ENCODE results near the gene MAPK1IP1L.
A peak's percentile ranks its signal among the peaks of the same experiment; 100 is the strongest.
"Not testable (repeated sequence)": the region's sequence is repeated elsewhere in the genome, so short reads cannot be mapped to it uniquely, and the experiment has no call there.

Gene MAPK1IP1L

DNA sequence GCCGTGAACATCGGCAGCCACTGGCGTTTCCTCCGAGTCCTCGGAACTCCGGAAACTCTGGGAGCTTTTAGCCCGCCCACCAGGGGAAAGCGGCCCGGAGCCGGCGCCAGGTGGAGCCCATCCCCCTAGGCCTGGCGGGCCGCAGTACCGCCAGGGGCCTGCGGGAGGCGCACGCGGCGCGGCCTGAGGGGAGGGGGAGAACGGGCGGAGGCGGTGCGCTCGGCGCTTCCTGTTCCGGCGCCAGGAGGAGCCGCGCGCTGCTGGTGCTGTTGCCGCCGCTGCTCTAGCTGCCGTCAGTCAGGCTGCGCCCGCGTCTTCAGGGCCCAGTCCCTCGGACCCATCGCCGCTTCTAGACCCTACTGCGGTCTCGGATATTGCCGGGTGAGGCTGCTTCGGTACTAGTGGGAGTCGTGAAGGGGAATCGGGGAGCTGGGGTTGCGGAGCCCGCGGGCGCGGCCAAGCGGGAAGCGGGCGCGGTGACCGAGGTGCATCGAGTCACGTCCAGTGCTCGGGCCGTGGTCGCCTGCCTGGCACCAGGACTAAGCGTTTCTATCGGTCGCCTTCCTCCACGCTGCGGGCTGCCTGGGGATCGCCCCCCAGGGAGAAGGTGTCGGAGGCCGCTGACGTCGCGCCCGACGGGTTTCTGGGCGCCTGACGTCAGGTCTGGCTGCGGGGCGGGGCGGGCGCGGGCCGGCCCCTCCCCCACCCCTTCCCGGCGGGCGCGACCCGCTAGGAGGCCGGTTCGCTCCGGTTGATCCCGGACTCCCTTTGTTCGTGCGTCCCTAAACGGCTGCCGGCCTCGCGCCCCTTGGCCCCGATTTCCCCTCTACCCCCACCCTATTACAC lies at the start of gene MAPK1IP1L:
Gene MAPK1IP1L, plus strand, starts transcription at position 225 of the 846 bp plus-strand sequence. CDS start 10,037 bp downstream, outside the sequence.
- peak; percentile 91 for DNase-seq (ENCODE audit: low spot score)

DNA sequence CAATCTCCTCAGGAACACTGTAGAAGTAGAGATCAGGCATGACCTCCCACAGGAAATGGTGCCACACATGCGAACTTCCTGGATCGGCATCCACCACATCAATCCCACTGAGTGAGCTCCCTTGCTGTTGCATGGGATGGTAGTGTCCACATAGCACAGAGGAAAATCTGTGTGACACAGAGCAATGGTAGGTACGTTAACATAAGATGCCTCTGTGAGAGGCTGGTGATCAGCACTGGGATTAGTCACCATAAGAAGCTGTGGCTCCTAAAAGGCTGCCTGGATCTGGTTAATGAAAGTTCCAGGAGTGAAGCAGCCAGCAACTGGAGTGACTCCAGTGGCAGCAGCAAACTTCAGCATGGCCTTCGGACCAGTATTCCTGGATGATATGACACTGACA lies 46.4 kb upstream of the MAPK1IP1L start:
- no peak for DNase-seq (ENCODE audit: low spot score)

DNA sequence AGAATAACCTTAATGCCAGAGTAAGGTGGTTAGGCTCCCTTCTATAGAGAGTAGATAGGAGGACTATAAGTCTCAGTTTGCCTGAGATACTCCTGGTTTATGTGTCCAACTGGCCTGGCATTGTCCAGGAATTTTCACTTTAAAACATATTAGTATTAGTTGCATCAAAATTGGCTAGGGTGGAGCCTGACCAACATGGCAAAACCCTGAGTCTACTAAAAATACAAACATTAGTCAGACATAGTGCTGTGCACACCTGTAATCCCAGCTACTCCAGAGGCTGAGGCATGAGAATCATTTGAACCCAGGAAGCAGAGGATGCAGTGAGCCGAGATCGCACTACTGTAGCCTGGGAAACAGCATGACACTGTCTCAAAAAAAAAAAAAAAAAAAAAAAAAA lies 36.4 kb upstream of the MAPK1IP1L start:
- DNase-seq (ENCODE audit: low spot score) = no peak

- no peak for DNase-seq (ENCODE audit: low spot score)
Observed at GRCh38 chr14:55019968-55020554, 31.4 kb upstream of the MAPK1IP1L start.

GRCh38 chr14:55024365-55024764 lies 27.1 kb upstream of the MAPK1IP1L start:
- DNase-seq (ENCODE audit: low spot score) = not testable (repeated sequence)

DNA sequence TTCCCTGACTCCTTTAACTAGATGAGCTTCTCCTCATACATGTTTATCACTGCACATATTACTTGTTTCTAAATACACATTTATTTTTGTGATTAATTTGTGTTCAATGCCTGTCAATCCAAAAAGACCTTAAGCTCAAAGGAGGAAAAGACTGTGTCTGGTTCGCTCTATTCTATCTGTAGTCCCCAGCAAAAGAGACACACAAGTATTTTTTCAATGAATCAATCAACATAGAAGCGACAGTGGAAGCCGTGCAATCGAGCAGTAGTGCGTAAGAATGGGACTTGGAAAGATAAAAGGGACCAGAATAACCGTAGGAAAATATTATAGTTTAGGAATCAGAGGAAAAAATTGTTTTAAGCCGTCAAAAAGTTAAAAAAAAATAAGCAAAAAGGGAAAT lies 25.5 kb upstream of the MAPK1IP1L start:
- no peak for DNase-seq (ENCODE audit: low spot score)

DNA sequence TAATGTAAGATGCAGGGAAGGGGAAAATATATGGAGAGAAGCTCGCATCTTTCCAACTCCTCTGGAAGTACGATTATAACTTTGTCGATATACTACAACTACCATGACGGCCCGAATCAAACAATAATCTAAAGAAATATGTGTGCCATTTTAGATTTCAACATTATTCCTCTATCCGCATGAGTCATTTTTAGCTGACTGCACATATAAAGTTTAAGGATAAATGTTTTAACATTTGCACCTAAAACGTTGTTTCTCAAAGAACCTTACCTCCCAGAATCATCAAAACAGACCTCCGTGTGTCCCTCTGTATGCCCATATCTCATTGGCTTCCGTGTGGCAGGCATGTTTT lies 25.0 kb upstream of the MAPK1IP1L start:
- DNase-seq (ENCODE audit: low spot score) = no peak

DNA sequence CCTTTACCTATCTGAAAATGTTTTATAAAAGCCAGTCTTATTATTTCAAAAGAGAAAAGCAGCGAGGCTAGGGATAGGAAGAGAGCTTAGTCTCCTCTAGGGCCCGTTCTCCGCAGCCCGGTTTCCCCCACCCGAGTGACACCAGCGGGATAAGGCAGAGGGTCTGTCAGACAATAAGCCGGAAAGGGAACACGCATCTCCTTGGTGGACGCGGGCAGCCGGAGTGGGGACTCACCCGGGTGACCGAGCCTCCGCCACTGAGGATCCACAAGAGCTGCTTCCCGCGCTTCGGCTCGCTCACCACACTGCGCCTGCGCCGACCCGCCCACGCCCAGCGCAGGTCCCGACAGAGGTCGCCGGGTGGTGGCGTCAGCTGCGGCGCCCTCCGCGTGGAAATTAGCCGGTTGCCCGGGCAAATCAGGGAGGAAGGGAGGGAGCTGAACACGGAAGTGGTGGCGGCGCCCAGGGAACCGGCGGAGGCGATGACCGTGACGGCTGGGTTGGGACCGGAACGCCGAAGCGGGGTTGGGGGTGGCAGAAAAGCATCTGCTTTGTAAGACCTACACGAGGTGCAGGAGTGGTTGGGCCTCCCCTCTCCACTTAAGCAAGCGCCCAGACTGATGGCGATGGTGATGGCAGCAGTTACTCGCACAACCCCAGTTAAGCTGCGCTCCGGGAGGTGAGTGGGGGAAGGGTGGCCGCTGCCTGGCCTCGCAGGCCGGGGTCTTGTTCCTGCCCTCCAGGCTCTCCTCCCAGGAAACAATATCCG lies 24.5 kb upstream of the MAPK1IP1L start, which contains the start of the genes SOCS4 and WDHD1:
Gene SOCS4, plus strand, starts transcription at position 444 of the 769 bp plus-strand sequence. CDS start 15,806 bp downstream, outside the sequence.
Gene WDHD1, minus strand, starts transcription at position 307 of the 769 bp plus-strand sequence. CDS start 312 bp downstream, outside the sequence.
- DNase-seq (ENCODE audit: low spot score) = peak; percentile 94

DNA sequence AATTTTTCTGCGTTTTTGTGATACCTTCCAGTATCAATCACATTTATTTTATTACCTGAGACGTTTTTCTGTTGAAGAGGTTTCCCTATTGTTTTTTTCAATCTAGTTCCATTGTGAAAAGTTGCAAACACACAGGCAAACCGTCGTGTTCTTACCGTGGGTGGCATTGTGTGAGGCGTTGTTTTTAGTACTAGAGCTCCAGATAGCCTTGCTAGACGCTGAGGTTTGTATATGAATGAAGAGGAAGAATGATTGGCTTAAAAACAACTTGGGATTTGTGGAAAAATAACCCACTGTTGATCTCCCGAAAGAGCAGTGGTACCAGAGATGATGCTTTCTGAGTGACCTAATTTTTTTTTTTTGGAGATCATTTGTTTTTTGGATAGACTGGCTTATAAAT lies 23.4 kb upstream of the MAPK1IP1L start:
- no peak for DNase-seq (ENCODE audit: low spot score)

GRCh38 chr14:55028476-55028875 lies 23.0 kb upstream of the MAPK1IP1L start:
- no peak for DNase-seq (ENCODE audit: low spot score)

- no peak for DNase-seq (ENCODE audit: low spot score)
Observed at GRCh38 chr14:55031190-55031589, 20.3 kb upstream of the MAPK1IP1L start.

DNA sequence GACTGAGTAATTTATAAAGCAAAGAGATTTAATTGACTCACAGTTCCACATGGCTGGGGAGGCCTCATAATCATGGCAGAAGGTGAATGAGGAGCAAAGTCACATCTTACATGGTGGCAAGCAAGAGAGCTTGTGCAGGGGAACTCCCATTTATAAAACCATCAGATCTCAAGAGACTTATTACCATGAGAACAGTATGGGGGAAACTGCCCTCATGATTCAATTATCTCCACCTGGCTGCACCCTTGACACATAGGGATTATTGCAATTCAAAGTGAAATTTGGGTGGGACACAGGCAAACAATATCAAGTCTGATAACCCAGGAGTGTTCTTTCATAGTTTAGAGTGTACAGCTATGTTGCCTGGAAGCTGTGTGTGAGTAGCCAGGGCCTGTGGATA lies 13.5 kb upstream of the MAPK1IP1L start:
- not testable (repeated sequence) for DNase-seq (ENCODE audit: low spot score)

GRCh38 chr14:55038708-55039107 lies 12.7 kb upstream of the MAPK1IP1L start:
- DNase-seq (ENCODE audit: low spot score) = no peak

GRCh38 chr14:55043528-55043927 lies 7.9 kb upstream of the MAPK1IP1L start:
- no peak for DNase-seq (ENCODE audit: low spot score)

DNA sequence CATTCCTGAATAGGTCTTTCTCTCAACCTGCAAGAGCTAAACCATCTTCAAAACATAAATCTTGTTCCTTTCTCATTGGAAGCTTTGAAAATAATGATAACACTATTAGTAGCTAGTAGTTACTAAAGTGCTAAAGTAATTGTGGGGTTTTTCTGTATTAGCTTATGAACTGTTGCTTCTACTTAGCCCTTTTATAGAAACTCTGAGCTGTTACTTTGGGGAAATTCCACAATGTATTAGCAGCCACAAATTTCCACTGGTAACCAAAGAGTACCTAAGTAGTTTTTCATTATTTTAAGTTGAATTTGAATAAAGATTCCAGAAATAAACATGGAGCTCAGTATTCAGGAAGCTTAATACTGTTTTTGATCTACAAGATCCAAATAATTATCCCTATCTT lies 6.4 kb upstream of the MAPK1IP1L start:
- no peak for DNase-seq (ENCODE audit: low spot score)

- DNase-seq (ENCODE audit: low spot score) = no peak
Observed at GRCh38 chr14:55047301-55048053, 4.0 kb upstream of the MAPK1IP1L start.

GRCh38 chr14:55048900-55049436 lies 2.5 kb upstream of the MAPK1IP1L start:
- DNase-seq (ENCODE audit: low spot score) = no peak

DNA sequence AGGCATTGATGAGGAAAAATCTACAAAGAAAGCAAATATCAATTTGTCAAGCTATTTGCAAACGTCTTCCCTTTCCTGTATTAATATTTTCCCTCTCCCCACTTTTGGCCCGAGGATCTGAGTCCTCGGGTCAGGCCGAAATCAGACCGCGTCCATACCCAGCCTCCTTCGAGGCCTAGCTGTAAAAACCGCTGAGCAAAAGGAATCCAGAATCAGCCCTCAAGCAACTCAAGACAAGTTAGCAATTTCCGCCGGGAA lies 353 bp upstream of the MAPK1IP1L start:
- DNase-seq (ENCODE audit: low spot score) = no peak

DNA sequence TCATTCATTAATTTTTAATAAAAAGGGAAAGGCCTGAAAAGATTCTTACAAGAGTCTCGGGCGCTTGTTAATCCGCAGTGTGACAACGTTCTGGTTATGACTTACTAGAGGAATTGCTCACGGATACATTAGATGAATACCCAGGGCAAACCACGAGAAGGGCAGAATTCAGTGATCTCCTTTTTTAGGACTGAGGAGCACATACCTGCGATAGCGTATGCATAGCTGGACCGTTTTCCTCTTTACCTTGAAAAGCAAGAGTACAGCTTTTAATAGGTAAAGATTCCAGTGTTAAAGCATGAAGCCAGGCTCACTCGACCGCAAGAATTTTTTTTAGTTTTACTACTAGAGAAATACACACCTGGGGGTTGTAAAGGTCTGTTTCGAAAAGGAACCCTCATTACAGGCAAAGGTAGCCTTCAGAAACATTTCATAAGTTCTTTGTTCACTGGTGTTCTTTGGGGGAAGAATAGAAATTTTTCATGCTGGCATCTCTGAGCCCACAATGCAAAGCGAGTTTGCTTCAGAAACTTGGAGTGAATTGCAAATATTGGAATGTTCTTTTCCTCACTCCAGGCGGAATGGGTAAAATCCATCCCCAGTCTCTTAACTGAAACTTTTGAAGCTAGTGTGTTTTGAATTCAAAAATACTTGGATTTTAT lies 953 bp downstream of the MAPK1IP1L start:
- no peak for DNase-seq (ENCODE audit: low spot score)

GRCh38 chr14:55053018-55053417 lies 1.6 kb downstream of the MAPK1IP1L start:
- no peak for DNase-seq (ENCODE audit: low spot score)

- no peak for DNase-seq (ENCODE audit: low spot score)
Observed at GRCh38 chr14:55053500-55053899, 2.1 kb downstream of the MAPK1IP1L start.
